Inflammatory macrophage (primary cell): ENCODE measurements around the gene TSC22D4.
"Not testable (repeated sequence)": the region's sequence is repeated elsewhere in the genome, so short reads cannot be mapped to it uniquely, and the experiment has no call there.

Experiments used
- DNase-seq, 2 donors: peaks; one replicate each; pipeline ENCODE4 v3.0.0-alpha.2; 2020 to 2022
- total RNA-seq, 18 experiments: gene quantifications; one replicate each; lab custom pipeline; 2026; ENCODE audit warnings: mixed read lengths in 6 of 18, inconsistent platforms in 2 of 18; lab: John Stamatoyannopoulos, UW

The TSC22D4 gene
- 25.8 to 95.9 (median 48.7) reads per million in 18 experiments for total RNA-seq

DNA sequence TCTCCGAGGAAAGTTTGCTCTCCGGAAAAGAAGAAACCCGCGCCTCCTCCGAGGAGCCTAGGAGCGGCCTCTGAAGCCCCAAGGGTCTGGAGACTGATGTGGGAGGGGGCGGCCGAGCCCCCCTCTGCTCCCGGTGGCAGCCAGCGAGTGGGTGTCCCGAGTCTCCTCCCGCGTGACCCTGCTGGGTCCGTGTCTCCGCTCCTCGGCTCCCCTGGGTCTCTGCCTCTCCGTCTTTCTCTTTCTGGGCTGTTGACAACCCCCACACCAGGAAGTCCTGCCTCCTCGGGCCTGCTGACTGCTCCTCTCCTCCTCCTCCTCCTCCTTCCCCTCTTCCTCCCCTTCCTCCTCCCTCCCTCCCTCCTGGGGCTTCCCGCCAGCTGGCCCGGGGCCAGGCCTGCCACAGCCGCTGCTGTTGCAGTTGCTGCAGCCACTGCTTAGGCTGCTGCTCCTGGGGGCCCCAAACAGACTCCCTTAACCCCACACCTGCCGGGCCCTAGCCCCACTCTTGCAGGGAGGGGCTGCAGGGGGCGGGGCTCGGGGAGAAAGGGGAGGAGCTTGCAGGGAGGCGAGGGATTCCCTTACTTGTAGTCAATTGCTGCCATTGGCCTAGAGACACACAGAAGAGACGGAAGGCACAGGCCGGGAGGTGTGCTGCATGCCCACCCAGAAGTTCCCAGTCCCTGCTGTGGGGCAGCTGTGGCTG lies at the start of gene TSC22D4:
TSC22D4 (minus strand) TSS at position 257 of the 703 bp plus-strand sequence. CDS start 1,176 bp downstream, outside the sequence.
- DNase-seq, result peak; percentile 80 to 81

DNA sequence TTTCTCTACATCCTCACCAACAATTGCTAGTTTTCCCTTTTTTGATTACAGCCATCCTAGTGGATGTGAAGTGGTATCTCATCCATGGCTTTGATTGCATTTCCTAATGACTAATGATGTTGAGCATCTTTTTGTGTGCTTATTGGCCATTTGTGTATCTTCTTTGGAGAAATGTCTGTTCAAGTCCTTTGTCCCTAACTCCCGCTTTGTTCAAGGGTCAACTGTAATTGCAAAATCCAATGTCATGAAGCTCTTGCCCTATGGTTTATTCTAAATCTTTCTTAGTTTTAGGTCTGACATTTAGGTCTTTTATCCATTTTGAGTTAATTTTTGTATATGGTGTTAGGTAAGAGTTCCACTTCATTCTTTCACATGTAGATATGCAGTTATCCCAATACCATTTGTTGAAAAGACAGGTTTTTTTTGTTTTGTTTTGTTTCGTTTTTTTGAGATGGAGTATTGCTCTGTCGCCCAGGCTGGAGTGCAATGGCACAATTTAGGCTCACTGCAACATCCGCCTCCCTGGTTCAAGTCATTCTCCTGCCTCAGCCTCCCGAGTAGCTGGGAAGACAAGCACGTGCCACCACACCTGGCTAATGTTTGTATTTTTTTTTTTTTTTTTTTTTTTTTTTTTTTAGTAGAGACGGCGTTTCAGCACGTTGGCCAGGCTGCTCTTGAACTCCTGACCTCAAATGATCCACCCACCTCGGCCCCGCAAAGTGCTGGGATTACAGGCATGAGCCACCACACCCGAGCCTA lies 49.3 kb upstream of the TSC22D4 start:
- DNase-seq, result not testable (repeated sequence)

DNA sequence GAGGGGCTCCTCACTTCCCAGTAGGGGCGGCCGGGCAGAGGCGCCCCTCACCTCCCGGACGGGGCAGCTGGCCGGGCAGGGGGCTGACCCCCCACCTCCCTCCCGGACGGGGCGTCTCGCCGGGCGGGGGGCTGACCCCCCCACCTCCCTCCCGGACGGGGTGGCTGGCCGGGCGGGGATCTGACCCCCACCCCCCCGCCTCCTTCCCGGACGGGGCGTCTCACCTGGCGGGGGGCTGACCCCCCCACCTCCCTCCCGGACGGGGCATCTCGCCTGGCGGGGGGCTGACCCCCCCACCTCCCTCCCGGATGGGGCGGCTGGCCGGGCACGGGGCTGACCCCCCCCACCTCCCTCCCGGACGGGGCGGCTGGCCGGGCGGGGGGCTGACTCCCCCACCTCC lies 44.2 kb upstream of the TSC22D4 start:
- DNase-seq, result not testable (repeated sequence)

DNA sequence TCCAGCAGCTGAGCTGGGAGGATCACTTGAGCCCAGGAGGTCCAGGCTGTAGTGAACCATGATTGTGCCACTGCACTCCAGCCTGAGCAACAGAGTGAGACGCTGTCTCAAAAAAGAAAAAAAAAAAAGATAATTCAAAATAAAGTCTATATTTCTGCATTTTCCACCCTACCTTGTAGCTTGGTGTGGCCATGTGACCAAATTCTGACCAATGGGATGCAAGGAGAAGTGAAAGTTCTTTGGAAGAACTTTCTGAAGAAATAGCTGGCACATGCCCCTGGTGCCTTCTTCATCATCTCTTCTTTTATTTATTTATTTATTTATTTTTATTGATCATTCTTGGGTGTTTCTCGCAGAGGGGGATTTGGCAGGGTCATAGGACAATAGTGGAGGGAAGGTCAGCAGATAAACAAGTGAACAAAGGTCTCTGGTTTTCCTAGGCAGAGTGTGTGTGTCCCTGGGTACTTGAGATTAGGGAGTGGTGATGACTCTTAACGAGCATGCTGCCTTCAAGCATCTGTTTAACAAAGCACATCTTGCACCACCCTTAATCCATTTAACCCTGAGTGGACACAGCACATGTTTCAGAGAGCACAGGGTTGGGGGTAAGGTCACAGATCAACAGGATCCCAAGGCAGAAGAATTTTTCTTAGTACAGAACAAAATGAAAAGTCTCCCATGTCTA lies 43.0 kb upstream of the TSC22D4 start:
- DNase-seq, result peak; percentile 72 to 76

DNA sequence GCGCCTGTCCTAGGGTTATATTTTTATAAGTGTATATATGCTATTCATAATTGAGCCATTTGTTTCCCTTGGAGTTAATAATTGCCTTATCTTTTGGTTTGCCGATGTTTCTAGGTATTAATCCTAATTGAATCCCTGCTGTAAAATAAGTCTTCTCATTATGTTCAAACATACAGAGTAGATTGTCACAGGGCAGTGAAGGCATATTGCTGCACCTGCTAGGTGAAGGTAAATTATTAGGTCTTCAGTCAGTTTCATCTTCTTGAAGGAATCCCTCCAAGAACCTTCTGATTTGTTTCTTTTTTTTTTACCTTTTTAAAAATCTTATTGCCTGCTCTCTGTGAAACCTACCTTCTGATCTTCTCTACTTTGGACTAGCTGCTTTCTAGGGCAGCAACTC lies 42.1 kb upstream of the TSC22D4 start:
- no peak for DNase-seq

DNA sequence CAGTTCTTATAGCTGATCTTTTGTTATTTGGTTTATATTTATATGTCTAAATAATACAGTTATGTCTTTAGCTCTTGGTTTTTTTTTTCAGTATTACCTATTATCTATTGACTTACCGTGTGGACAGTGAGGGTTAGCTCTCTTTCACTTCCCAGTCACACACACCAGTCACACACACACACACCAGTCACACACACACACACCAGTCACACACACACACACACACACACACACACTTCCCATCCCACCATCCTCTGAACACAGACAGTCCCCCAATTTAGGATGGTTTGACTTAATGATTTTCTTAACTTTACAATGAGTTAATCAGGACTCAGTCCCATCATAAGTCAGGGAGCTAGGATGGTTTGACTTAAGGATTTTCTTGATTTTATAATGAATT lies 41.1 kb upstream of the TSC22D4 start:
- no peak for DNase-seq

DNA sequence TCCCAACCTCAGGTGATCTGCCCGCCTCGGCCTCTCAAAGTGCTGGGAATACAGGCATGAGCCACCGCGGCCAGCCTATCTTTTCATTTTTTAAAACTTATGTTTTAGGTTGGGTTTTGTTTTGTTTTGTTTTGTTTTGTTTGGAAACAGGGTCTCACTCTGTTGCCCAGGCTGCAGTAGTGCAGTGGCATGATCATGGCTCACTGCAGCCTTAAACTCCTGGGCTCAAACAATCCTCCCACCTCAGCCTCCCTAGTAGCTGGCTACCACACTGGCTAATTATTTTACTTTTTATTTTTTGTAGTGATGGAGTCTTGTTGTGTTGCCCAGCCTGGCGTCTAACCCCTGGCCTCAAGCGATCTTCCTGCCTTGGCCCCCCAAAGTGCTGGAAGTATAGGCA lies 40.6 kb upstream of the TSC22D4 start:
- no peak for DNase-seq

DNA sequence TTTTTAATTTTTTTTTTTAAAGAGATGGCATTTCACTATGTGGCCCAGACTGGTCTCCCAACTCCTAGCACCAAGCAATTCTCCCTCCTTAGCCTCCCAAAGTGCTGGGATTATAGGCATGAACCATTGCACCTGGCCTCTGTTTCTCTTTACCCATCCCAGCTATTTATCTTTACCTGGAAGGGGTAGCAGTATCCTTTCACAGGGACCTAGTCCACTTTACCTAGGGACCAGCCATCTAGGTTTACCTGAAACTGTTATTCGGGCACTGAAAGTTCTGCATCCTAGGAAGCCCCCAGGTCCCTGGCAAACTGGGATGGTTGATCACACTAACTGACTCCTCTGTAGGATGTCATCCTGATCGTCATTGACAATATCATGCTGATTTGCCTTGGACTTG lies 38.3 kb upstream of the TSC22D4 start:
- no peak for DNase-seq

DNA sequence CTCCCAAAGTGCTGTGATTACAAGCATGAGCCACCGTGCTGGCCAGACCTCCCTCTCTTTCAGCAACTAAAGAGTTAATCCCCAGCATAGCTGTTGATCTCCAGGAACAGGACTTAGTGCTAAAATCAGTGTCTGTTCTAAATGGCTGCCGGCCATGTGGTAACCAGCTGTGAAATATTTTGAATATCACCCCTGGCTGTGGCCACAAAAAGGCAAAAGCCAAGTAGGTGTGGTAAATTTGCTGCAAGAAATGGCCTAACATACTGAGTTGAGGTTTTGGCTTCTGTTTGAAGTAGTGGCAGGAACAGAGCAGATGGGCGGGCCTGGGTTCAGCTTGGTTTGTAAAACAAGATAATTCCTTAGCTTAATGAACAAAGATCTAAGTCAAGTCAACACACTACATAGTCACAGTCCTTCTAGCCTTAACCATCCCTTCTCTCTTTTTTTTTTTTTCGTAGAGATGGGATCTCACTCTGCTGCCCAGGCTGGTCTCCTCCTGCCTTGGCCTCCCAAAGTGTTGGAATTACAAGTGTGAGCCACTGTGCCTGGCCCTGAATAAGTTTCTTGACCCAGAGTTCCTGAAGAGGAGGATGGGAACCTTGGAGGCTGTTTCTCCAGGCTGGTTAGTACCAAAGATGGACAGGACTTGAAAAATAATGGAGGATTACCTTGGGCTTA lies 37.3 kb upstream of the TSC22D4 start:
- DNase-seq, result no peak

DNA sequence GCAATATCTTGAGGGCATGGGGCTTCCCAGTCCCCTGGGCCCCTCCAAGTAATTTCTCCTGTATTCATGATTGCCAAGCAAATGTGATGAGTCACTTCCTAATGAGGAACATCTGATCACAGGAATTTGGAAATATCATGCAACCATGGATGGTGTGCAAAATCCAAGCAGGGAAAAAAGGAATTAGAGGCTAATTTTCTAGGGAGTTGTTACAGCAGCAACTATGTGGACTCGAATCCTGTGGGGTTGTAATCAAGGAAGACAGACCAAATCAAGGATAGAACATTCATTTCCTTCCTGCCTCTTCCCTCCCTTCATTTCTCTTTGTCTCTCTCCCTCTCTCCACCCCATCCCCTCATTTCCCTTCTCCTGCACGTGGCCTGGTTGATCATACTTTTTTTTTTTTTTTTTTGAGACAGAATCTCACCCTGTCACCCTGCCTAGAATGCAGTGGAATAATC lies 36.1 kb upstream of the TSC22D4 start:
- DNase-seq, result peak; percentile 48 to 50

DNA sequence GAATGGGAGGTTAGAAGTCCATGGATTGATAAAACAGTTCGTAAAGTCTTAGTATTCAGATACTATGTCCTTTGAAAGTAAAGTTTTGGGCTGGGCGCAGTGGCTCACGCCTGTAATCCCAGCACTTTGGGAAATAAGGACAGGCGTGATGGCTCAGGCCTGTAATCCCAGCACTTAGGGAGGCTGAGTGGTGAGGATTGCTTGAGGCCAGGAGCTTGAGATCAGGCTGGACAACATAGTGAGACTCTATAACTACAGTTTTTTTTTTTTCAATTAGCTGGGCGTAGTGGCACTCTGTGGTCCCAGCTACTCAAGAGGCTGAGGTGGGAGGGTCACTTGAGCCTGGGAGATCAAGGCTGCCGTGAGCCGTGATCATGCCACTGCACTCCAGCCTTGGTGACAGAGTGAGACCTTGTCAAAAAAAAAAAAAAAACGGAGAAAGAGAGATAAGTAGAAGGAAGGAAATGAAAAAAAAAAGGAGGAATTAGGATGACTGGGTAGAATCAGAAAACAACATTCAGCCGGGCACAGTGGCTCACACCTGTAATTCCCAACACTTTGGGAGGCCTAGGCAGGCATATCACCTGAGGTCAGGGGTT lies 34.3 kb upstream of the TSC22D4 start:
- DNase-seq, result no peak

DNA sequence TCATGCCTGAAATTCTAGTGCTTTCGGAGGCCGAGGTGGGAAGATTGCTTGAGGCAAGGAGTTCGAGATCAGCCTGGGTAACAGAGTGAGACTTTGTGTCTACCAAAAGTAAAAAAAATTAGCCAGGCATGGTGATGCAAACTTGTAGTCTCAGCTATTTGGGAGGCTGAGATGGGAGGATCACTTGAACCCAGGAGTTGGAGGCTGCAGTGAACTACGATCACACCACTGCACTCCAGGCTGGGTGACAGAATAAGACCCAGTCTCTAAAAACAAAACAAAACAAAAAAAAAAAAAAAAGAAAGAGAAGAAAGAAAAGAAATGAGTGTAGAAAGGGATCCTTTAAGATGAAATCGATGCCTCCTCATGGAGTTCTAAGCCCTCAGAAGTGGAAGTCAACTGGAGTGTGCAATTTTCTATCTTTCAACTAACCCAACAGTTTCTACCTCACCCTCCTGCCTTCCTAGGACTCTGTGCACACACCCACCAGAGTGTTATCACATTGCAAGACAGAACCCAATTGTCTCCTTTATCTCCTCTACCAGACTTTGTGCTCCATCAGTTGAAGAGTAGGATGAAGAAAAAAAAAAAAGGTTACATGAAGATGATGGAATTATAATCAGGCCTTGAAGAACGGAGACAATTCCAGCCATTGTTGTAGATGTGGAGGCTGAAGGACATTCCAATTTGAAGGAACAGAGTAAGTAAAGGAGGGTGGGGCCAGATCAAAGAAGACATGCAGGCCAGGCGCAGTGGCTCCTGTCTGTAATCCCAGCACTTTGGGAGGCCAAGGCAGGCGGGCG lies 31.6 kb upstream of the TSC22D4 start:
- DNase-seq, result no peak

DNA sequence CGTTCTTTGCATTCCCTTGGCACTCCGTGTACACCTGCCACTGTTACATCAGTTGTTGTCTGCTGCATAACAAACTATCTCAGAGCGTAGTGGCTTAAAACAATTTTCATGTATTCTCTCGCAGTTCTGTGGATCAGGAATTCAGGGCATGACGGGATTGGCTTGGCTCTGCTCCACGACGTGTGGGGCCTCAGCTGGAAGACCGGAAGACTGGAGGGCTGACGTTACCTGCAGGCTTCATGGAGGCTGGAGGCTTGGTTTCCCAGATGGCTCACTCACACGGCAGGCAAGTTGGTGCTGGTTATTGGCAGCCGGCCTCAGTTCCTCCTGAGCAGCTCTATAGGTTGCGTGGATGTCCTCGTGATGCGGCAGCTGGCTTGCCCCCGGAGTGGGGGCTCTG lies 30.2 kb upstream of the TSC22D4 start:
- DNase-seq, result no peak

DNA sequence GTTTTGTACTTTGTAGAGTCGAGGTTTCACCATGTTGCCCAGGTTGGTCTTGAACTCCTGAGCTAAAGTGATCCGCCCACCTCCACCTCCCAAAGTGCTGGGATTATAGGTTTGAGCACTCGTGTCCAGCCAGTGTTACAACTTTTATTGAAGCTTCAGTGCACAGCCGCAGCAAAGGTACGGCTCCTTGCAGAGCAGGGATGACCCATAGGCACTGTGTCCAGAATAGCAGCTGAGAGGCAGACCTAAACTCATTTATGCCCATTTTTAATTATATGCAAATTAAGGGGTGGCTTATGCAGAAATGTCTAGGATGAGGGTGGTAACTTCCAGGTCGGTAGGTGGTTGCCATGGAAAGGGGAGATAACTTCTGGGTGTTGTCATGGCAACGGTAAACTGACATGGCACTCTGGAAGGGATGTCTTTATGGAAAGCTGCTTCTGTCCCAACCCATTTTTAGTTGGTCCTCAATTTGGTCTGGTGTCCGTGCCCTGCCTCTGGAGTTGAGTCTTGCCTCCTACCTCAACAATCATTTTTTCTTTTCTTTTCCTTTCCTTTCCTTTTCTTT lies 27.4 kb upstream of the TSC22D4 start:
- DNase-seq, result no peak

DNA sequence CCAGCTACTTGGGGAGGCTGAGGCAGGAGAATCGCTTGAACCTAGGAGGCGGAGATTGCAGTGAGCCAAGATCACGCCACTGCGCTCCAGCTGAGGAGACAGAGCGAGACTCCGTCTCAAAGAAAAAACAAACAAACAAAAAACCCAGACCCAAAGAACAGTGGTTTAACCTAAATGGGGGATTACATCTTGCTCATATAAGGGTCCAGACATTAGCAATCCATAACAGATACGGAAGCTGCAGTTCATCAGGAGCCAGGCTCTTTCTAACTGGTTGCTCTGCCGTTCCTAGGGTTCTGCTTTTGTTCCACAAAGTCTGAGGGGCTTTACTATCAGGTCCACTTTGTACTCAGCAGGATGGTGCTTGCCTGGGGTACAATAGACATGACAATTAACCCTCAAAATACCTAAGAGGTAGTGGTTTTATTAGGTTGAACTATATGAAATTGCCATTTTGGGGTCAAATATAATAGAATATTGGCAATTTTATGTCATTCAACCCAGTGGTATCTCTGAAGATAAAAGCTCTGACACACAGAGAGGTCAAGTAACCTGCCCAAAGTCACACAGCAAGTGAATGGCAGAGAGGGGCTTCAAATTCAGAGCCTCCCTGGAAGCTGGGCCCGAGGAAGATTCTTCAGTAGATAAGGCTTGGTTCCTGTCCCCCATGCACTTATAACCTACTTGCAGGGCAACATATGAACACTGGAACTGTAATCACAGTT lies 26.0 kb upstream of the TSC22D4 start:
- DNase-seq, result no peak

DNA sequence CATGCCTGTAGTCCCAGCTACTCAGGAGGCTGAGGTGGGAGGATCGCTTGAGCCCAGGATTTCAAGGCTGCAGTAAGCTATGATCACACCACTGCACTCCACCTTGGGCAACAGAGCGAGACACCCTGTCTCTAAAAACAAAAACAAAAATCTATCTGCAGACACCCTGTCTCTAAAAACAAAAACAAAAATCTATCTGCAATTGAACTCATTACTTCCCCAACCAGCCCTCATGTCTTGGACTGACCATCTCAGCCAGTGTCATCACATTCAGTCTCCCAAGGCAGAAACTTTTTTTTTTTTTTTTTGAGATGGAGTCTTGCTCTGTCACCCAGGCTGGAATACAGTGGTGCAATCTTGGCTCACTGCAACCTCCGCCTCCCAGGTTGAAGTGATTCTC lies 25.0 kb upstream of the TSC22D4 start:
- not testable (repeated sequence) for DNase-seq

DNA sequence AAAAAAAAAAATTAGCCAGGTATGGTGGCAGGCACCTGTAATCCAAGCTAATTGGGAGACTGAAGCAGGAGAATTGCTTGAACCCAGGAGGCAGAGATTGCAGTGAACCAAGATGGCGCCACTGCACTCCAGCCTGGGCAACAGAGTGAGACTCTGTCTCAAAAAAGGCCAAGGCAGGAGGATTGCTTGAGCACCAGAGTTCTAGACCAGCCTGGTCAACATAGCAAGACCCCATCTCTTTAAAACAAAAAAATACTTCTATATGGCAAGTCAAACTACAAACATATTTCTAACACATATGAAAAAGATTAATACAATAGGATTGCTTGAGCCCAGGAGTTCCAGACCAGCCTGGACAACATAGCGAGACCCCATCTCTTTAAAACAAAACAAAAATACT lies 21.7 kb upstream of the TSC22D4 start:
- DNase-seq, result not testable (repeated sequence)

DNA sequence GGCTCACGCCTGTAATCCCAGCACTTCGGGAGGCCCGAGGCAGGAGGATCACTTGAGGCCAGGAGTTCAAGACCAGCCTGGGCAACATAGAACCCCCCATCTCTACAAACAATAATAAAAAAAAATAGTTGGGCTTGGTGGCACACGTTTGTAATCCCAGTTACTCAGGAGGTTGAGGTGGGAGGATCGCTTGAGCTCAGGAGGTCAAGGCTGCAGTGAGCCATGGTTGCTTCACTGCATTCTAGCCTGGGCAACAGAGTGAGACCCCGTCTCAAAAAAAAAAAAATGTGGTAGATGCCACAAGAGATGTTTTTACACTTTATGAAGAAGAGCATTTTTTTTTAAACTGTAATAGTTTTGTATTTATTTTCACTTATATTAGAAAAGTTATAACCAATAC lies 17.5 kb upstream of the TSC22D4 start:
- DNase-seq, result no peak

DNA sequence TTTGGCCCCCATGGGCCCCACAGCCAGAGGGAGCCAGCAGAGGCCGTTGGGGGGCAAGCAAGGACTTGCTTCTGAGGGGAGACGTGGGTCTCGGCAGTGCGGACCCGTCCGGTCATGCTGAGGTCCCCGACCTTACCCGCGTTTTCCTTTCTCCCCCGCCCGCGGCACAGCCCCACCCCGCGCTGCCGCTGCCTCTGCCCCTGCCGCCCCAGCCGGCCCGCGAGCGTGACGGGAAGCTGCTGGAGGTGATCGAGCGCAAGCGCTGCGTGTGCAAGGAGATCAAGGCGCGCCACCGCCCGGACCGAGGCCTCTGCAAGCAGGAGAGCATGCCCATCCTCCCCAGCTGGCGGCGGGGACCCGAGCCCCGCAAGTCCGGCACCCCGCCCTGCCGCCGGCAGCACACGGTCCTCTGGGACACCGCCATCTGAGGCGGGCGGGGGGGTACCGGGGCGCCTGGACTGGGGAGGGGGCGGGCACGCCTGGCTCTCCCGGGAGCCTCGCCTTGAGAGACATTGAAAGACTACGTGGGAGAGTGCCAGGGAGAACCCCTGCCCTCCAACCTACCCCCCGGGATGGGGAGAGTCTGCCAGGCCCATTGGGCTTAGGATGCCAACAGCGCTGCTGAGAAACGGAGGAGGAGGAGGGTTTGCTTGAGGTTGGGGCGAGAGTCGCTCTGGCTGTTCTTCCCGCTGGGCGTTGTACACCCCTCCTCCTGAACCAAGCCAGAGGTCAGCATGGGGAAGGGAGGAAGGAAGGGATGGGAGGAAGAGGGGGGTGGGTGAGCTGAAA lies 14.7 kb upstream of the TSC22D4 start:
- peak in 1 of 2 donors; percentile 34 for DNase-seq
